Measurements from ENCODE around the gene BLMH.

The BLMH gene

DNA sequence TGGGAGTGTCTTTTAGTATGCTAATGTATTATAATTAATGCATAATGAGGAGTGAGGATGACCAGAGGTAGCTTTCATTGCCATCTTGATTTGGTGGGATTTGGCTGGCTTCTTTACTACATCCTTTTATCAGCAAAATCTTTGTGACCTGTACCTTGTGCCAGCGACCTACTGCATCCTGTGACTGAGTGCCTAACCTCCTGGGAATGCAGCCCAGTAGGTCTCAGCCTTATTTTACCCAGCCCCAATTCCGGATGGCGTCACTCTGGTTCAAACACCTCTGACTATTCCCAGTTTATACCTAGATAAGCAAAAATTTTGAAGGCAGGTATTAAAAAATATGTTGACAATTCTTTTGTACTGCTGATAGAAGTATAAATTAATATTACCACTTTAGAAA is 10.5 kb upstream of the BLMH start:
- no peak for DNase-seq

- no peak for DNase-seq
Measured at GRCh38 chr17:30300818-30301217, 9.1 kb upstream of the BLMH start.

GRCh38 chr17:30299000-30299399 is 7.3 kb upstream of the BLMH start:
- DNase-seq, result no peak

GRCh38 chr17:30297715-30298114 is 6.0 kb upstream of the BLMH start:
- no peak for DNase-seq

DNA sequence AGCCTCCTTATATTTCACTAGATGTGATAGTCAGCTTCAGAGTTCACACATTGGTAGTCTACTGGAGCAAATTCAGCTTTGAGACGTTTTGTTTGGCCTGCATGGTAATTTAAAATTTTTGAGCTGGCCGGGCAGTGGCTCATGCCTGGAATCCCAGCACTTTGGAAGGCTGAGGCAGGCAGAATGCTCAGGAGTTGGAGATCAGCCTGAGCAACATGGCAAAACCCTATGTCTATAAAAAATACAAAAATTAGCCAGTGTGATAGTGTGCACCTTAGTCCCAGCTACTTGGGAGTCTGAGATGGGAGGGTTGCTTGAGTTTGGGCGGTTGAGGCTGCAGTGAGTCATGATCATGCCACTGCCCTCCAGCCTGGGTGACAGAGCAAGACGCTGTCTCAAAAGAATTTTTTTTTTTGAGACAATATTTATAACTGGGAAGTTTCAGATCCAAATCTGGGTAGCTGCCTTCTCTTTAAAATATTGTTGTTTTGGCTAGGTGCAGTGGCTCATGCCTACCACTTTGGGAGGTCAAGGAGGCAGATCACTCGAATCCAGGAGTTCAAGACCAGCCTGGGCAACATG is 4.8 kb upstream of the BLMH start:
- no peak for DNase-seq

DNA sequence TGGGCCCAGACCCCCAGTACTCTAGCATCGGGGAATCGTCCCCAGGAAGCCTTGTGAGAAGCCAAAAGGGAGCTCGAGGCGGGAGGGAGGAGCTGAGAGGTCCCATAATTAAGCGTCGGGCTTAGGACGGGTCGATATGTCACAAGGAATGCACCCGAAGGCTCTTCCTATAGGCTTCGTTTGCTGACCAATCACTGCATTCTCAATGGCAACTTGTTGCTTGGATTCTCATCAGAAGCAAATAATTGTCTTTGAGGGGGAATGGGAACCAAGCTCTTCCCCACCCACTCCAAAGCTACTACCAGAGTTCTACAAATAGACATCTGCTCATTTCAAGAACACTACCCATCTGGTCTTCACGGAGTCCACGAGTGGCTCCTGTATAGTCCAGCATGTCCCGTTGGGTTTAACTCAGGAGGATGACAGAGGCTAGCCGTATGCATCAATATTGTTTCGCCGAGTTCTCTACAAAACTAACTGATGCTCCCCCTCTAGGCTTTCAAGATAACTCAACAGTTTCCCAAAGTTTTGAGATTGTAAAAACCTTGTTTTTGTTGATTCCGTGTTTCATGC is 628 bp upstream of the BLMH start:
- DNase-seq, result no peak

GRCh38 chr17:30290696-30291542 is 825 bp downstream of the BLMH start:
- DNase-seq, result peak in 1 of 2 donors; percentile 17

DNA sequence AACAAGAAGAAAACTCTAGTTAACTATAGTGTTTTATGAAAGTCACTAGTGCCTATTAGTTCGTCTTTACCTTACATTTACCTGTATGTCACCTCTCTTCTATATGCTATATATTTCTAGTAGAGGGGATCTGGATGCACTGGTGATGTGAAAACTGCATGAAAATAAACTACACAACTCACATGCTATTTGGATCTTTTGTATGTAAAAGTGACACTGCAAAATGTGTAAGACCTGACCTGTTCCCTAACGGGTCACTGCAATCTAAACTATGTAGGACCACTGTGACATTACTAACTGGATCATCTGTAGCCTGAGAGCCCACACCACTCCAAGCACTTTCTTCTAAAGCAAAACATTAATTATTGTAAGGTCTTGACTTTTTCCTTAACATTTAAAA is 1.7 kb downstream of the BLMH start:
- no peak for DNase-seq

DNA sequence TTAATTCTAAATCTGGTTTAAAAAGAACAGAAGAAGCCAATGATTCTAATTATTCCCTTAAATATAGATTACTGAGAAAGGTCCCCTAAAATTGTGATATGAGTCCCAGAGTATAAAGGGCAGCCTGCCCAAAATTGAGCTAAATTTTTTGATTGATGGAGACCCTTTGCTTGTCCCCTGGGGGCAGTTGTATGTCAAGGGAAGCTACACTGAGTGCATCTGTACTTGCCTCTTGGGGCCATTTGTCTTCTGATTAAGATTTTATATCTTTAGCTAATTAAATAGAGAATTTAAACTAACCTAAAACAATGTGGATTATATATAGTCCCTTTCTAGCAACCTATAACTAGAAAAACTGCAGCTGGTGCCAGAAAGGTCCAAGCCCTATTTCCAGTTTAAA is 12.6 kb downstream of the BLMH start:
- DNase-seq, result no peak

- peak in 1 of 2 donors; percentile 22 for DNase-seq
Measured at GRCh38 chr17:30278032-30278431, 13.7 kb downstream of the BLMH start.

DNA sequence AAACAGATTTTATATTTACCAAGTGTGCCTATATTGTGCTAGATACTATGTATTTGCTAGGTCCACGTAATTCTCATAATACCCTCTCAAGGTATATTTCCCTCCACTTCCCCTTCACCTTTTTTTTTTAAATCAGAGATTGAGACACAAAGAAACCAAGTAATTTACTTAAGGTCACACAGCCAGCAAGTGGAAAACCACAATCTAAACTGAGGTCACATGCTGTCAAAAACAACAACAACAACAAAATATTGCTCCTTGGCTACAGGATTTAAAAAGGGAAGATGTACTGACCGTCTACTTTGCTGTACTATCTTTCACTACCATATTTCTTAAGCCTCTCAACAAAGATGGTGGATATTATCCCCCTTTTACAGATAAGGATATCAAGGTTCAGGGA is 15.8 kb downstream of the BLMH start:
- no peak for DNase-seq

GRCh38 chr17:30274887-30275286 is 16.9 kb downstream of the BLMH start:
- no peak for DNase-seq

GRCh38 chr17:30273373-30273772 is 18.4 kb downstream of the BLMH start:
- DNase-seq, result no peak

GRCh38 chr17:30271102-30271501 is 20.6 kb downstream of the BLMH start:
- no peak for DNase-seq

DNA sequence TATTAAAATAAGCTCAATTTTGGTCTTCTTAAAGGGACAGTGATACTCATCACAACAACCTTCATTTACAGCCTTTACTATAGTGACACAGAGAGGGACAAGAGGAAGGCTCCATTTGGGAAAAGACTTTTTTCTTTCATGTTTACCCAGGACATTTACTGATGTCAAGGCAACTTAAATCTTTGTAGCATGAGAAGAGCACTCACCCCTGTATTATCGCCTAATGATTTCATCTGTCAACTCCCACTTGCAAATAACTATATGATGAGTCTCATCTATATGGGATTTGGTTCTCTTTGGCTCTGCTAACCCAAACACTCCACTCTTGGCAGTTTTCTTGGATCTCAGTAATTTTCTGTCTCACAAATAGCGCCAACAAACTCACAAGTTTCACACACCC is 24.1 kb downstream of the BLMH start:
- DNase-seq, result no peak

DNA sequence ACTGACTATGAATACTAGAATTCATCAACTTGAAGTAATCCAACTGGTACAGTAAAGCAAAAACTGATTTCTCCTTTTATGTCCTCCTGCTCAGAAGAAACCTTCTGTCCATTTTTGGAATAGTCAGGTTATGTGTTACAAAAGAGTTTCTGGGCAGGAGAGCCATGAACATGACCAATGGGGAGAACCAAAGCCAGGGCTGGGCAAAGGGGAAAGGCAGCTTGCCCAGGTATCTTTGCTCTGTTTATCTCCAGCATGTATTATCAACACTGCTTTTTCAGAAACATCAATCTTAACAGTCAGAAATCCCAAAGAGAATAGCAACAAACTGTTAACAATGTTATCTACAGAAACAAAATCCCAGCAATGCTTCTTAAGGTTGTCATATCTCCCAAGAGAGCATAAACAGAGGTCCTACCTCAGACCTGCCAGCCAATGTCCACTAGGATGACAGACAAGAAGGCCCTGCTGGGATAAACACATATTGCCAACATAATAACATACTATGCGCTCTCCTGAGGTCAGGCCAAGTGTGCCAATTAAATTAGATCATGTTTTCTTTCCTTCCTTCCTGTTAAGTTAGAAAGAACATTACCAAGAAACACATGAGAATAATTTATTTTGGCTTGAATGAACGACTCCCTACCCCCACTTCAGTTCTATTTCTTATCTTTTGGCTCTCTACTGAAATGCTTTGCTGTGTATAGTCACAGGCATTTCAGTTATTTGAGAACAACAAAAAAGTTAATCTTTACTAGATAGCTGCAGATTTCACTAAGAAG is 28.0 kb downstream of the BLMH start:
- DNase-seq, result no peak

- no peak for DNase-seq
Measured at GRCh38 chr17:30256756-30257506, 34.8 kb downstream of the BLMH start.

- no peak for DNase-seq
Measured at GRCh38 chr17:30254150-30254549, 37.6 kb downstream of the BLMH start.

- DNase-seq, result no peak
Measured at GRCh38 chr17:30253312-30253711, 38.4 kb downstream of the BLMH start.

DNA sequence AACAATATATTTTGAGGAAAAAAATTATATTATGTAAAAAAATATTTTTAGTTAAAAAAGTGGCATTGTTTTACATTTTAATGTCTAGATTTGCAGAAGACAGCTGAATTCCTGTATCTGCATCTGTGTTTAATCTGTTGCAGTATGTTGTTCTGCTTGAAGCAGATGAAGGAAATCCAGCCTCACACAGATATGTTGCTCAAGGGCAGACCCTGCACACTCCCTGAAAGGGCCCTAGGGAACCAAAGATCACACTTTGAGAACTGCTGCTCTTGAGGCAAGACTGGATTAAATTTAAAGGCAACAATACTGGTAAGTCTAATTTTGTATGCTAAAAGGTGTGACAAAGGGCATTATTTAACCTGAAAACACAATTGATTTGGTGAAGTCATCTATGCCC is 39.8 kb downstream of the BLMH start:
- DNase-seq, result no peak

DNA sequence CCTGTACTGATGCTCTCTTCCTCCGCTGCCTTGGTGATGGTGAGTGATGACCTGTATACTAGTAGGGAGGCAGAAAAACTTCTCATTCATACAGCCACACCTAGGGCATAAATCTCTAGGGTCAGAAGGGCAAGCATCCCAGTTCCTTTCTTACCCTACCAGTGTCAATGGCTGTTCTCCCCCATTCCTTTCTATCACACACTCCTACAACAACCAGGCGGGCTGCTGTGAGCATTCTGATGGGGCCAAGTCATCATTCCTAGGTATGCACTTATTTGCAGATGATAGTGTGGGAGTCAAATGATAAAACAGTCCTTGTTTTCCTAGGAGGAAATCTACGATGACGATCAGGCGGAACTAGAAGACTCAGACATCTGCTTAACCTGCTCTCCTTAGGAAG is 42.3 kb downstream of the BLMH start:
- no peak for DNase-seq

GRCh38 chr17:30248786-30249185 is 43.0 kb downstream of the BLMH start:
- DNase-seq, result no peak

DNA sequence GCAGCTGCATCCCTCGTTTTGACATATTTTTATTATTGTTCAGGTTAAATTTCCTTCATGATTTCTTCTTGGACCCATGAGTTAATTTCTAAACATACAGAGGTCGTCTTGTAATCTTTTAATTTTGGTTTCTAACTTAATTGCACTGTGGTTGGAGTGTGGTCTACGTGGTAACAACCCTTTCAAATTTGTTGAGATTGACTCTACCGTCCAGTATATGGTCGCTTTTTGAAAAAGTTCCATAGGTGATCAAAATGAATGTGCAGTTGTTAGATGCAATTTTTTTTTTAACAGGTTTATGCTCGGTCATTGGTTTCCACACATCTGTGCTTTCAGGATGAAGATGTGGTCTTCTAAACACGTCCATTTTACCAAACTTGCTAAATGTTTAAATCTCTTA is 45.3 kb downstream of the BLMH start:
- DNase-seq, result no peak
